HEK293 (cell line): ENCODE measurements around the gene GYS2.

ENCODE experiments used
- CTCF ChIA-PET: fragments of 350-600 bp; formaldehyde crosslinking; extraction: SDS; loops from one replicate; lab custom pipeline; 2021; ENCODE audit warnings: antibody characterized with exemption; lab: Yijun Ruan, JAX
- POLR2A ChIA-PET: fragments of 300-600 bp; formaldehyde crosslinking; extraction: SDS; loops from one replicate; lab custom pipeline; 2020; ENCODE audit warnings: antibody characterized with exemption, inconsistent platforms; lab: Yijun Ruan, JAX
- H3K27ac ChIP-seq: fragments of 200-500 bp; sonication (Bioruptor generic); 2 replicates; pipeline ENCODE4 v1.5.1; 2014; ENCODE audit warnings: low read depth, low read length, control low read depth, inconsistent platforms; ENCODE audit errors: extremely low read depth
- H3K36me3 ChIP-seq, 2 experiments: fragments of 200-500 bp in 1 of 2; sonication (Bioruptor generic) in 1 of 2; 1 replicate in 1 of 2; 2 replicates in 1 of 2; pipeline ENCODE4 v1.5.1; 2014 to 2017; ENCODE audit warnings: inconsistent platforms in 2 of 2, low read length in 2 of 2; ENCODE audit not compliant: control insufficient read depth in 2 of 2, insufficient read depth in 1 of 2
- H3K4me1 ChIP-seq: fragments of 200-500 bp; sonication (Bioruptor generic); 2 replicates; pipeline ENCODE4 v1.5.1; 2014; ENCODE audit warnings: mild to moderate bottlenecking, low read length, inconsistent platforms; ENCODE audit not compliant: control insufficient read depth, insufficient read depth
- H3K4me3 ChIP-seq: 2 replicates; pipeline ENCODE4 v1.5.1; 2011; ENCODE audit warnings: low read depth, mild to moderate bottlenecking, control low read depth, low read length, moderate library complexity
- H3K9me3 ChIP-seq: fragments of 200-500 bp; sonication (Bioruptor generic); 2 replicates; pipeline ENCODE4 v1.5.1; 2014; ENCODE audit warnings: low read depth, low read length, inconsistent platforms; ENCODE audit not compliant: control insufficient read depth, insufficient read depth
- KLF9 ChIP-seq: fragments of 450-650 bp; formaldehyde crosslinking; IDR thresholded peaks from 2 replicates; pipeline ENCODE4 v1.5.1; 2016; ENCODE audit warnings: missing biosample characterization, missing genetic modification characterization, low read depth
- MEIS1 ChIP-seq: sonication (generic); formaldehyde crosslinking; IDR thresholded peaks from 2 replicates; pipeline ENCODE4 v1.8.1; 2022; ENCODE audit warnings: missing genetic modification reagents, mild to moderate bottlenecking, borderline replicate concordance
- OVOL3 ChIP-seq: fragments of 450-650 bp; formaldehyde crosslinking; IDR thresholded peaks from 2 replicates; pipeline ENCODE4 v1.5.1; 2016; ENCODE audit warnings: missing biosample characterization, missing genetic modification characterization
- REPIN1 ChIP-seq: fragments of 450-650 bp; formaldehyde crosslinking; IDR thresholded peaks from 2 replicates; pipeline ENCODE4 v1.5.1; 2017; ENCODE audit warnings: missing biosample characterization, missing genetic modification characterization, low read depth
- SCRT1 ChIP-seq: fragments of 450-650 bp; formaldehyde crosslinking; IDR thresholded peaks from 2 replicates; pipeline ENCODE4 v1.5.1; 2016; ENCODE audit warnings: missing biosample characterization, missing genetic modification characterization, borderline replicate concordance
- SP3 ChIP-seq: fragments of 450-650 bp; formaldehyde crosslinking; IDR thresholded peaks from 2 replicates; pipeline ENCODE4 v1.5.1; 2016; ENCODE audit warnings: missing biosample characterization, missing genetic modification characterization
- ZBTB10 ChIP-seq: fragments of 450-650 bp; formaldehyde crosslinking; IDR thresholded peaks from 2 replicates; pipeline ENCODE4 v1.5.1; 2016; ENCODE audit warnings: missing biosample characterization, missing genetic modification characterization
- ZNF10 ChIP-seq: fragments of 450-650 bp; formaldehyde crosslinking; IDR thresholded peaks from 2 replicates; pipeline ENCODE4 v1.5.1; 2017; ENCODE audit warnings: missing biosample characterization, missing genetic modification characterization
- ZNF112 ChIP-seq: fragments of 450-650 bp; formaldehyde crosslinking; IDR thresholded peaks from 2 replicates; pipeline ENCODE4 v1.5.0; 2017; ENCODE audit warnings: missing biosample characterization, missing genetic modification characterization
- ZNF114 ChIP-seq: fragments of 450-650 bp; formaldehyde crosslinking; IDR thresholded peaks from 2 replicates; pipeline ENCODE4 v1.5.0; 2017; ENCODE audit warnings: missing biosample characterization, missing genetic modification characterization
- ZNF133 ChIP-seq: fragments of 450-650 bp; formaldehyde crosslinking; IDR thresholded peaks from 2 replicates; pipeline ENCODE4 v1.5.1; 2016; ENCODE audit warnings: missing biosample characterization, missing genetic modification characterization
- ZNF146 ChIP-seq: fragments of 450-650 bp; formaldehyde crosslinking; IDR thresholded peaks from 2 replicates; pipeline ENCODE4 v1.5.1; 2016; ENCODE audit warnings: missing biosample characterization, missing genetic modification characterization
- ZNF221 ChIP-seq: fragments of 450-650 bp; formaldehyde crosslinking; IDR thresholded peaks from 2 replicates; pipeline ENCODE4 v1.5.1; 2017; ENCODE audit warnings: missing biosample characterization, missing genetic modification characterization, borderline replicate concordance
- ZNF239 ChIP-seq: fragments of 450-650 bp; formaldehyde crosslinking; IDR thresholded peaks from 2 replicates; pipeline ENCODE4 v1.5.1; 2016; ENCODE audit warnings: missing biosample characterization, missing genetic modification characterization
- ZNF248 ChIP-seq: fragments of 450-650 bp; formaldehyde crosslinking; IDR thresholded peaks from 2 replicates; pipeline ENCODE4 v1.5.1; 2017; ENCODE audit warnings: missing biosample characterization, missing genetic modification characterization
- ZNF292 ChIP-seq: fragments of 450-650 bp; formaldehyde crosslinking; IDR thresholded peaks from 2 replicates; pipeline ENCODE4 v1.5.1; 2016; ENCODE audit warnings: low read depth, missing biosample characterization, missing genetic modification characterization, borderline replicate concordance
- ZNF350 ChIP-seq: fragments of 450-650 bp; formaldehyde crosslinking; IDR thresholded peaks from 2 replicates; pipeline ENCODE4 v1.5.0; 2017; ENCODE audit warnings: missing biosample characterization, mild to moderate bottlenecking, missing genetic modification characterization
- ZNF510 ChIP-seq: fragments of 450-650 bp; formaldehyde crosslinking; IDR thresholded peaks from 2 replicates; pipeline ENCODE4 v1.5.1; 2018; ENCODE audit warnings: mild to moderate bottlenecking, missing genetic modification characterization, missing biosample characterization; ENCODE audit not compliant: insufficient replicate concordance
- ZNF513 ChIP-seq: fragments of 450-650 bp; IDR thresholded peaks from 2 replicates; pipeline ENCODE4 v1.5.1; 2018; ENCODE audit warnings: missing biosample characterization, missing genetic modification characterization
- ZNF514 ChIP-seq: fragments of 450-650 bp; formaldehyde crosslinking; IDR thresholded peaks from 2 replicates; pipeline ENCODE4 v1.5.1; 2016; ENCODE audit warnings: missing biosample characterization, missing genetic modification characterization
- ZNF530 ChIP-seq: fragments of 450-650 bp; formaldehyde crosslinking; IDR thresholded peaks from 2 replicates; pipeline ENCODE4 v1.5.1; 2016; ENCODE audit warnings: low read depth, missing biosample characterization, missing genetic modification characterization
- ZNF558 ChIP-seq: fragments of 450-650 bp; formaldehyde crosslinking; IDR thresholded peaks from 2 replicates; pipeline ENCODE4 v1.5.1; 2016; ENCODE audit warnings: missing biosample characterization, missing genetic modification characterization
- ZNF560 ChIP-seq: fragments of 450-650 bp; formaldehyde crosslinking; IDR thresholded peaks from 2 replicates; pipeline ENCODE4 v1.5.1; 2017; ENCODE audit warnings: missing biosample characterization, missing genetic modification characterization, borderline replicate concordance
- ZNF571 ChIP-seq: fragments of 450-650 bp; formaldehyde crosslinking; IDR thresholded peaks from 2 replicates; pipeline ENCODE4 v1.5.0; 2017; ENCODE audit warnings: missing biosample characterization, missing genetic modification characterization
- ZNF596 ChIP-seq: fragments of 450-650 bp; IDR thresholded peaks from 2 replicates; pipeline ENCODE4 v1.5.0; 2018; ENCODE audit warnings: missing biosample characterization, mild to moderate bottlenecking, missing genetic modification characterization, moderate library complexity
- ZNF623 ChIP-seq: fragments of 450-650 bp; formaldehyde crosslinking; IDR thresholded peaks from 2 replicates; pipeline ENCODE4 v1.5.1; 2016; ENCODE audit warnings: missing biosample characterization, missing genetic modification characterization
- ZNF701 ChIP-seq: fragments of 450-650 bp; formaldehyde crosslinking; IDR thresholded peaks from 2 replicates; pipeline ENCODE4 v1.5.1; 2016; ENCODE audit warnings: missing biosample characterization, missing genetic modification characterization
- ZNF837 ChIP-seq: fragments of 450-650 bp; formaldehyde crosslinking; IDR thresholded peaks from 2 replicates; pipeline ENCODE4 v1.5.1; 2016; ENCODE audit warnings: missing biosample characterization, missing genetic modification characterization

The GYS2 gene

GRCh38 chr12:21618566-21618965, 13.9 kb upstream of the GYS2 start:
- no peaks in the 10 kb centered on the region for H3K36me3 ChIP-seq
- no peak overlapping the region for H3K4me3 ChIP-seq
- H3K4me1 ChIP-seq = no peaks in the 10 kb centered on the region
- TF ChIP-seq ZNF623 (tag by site-specific recombination) (0 out of 2 replicates have a peak, but pooled peaks have one; percentile 24), ZBTB10 (tag by site-specific recombination) (no peak), ZNF350 (tag by site-specific recombination) (no peak)
- TF ChIP-seq, all 188 proteins: peak for 1
- ChIA-PET POLR2A (no interaction called here), CTCF (no interaction called here)
- Histone ChIP-seq H3K9me3 (no peaks in the 10 kb centered on the region; the same call in 1 of the 2 replicates), H3K27ac (no peak overlapping the region)

- Histone ChIP-seq H3K4me1 (no peaks in the 10 kb centered on the region), H3K4me3 (no peak overlapping the region), H3K36me3 (no peaks in the 10 kb centered on the region), H3K9me3 (no peaks in the 10 kb centered on the region; the same call in 1 of the 2 replicates), H3K27ac (no peak overlapping the region)
- no peak for TF ChIP-seq ZNF292 (tag by site-specific recombination)
- no peak for TF ChIP-seq MEIS1 (CRISPR knock-in tag)
- TF ChIP-seq ZNF513 = no peak
- TF ChIP-seq ZNF114 = no peak
- TF ChIP-seq ZNF596 (tag by site-specific recombination) = peak; percentile 68; the same call in 1 of the 2 replicates
- POLR2A ChIA-PET = no interaction called here
- CTCF ChIA-PET = no interaction called here
Measured at GRCh38 chr12:21617030-21617429, 12.4 kb upstream of the GYS2 start.

GRCh38 chr12:21615431-21615830, 10.8 kb upstream of the GYS2 start:
- Histone ChIP-seq H3K4me1 (no peaks in the 10 kb centered on the region), H3K4me3 (no peak overlapping the region), H3K9me3 (no peaks in the 10 kb centered on the region; the same call in 1 of the 2 replicates), H3K27ac (no peak overlapping the region), H3K36me3 (no peaks in the 10 kb centered on the region)
- TF ChIP-seq ZNF510 (tag by site-specific recombination) (no peak), ZNF133 (tag by site-specific recombination) (no peak), ZNF560 (tag by site-specific recombination) (no peak), ZNF114 (no peak), ZNF530 (tag by site-specific recombination) (no peak), ZNF701 (tag by site-specific recombination) (no peak), ZNF558 (tag by site-specific recombination) (no peak)
- ChIA-PET POLR2A (no interaction called here), CTCF (interaction anchor here (0.7 kb wide), 1 partner anchor 24 kb away, joined by 5 read pairs; no protein-coding TSS in a partner anchor)

GRCh38 chr12:21614506-21614905, 9.9 kb upstream of the GYS2 start:
- H3K4me3 ChIP-seq = no peak overlapping the region
- CTCF ChIA-PET = no interaction called here
- H3K4me1 ChIP-seq = no peaks in the 10 kb centered on the region
- H3K36me3 ChIP-seq = no peaks in the 10 kb centered on the region
- H3K9me3 ChIP-seq = no peaks in the 10 kb centered on the region
- POLR2A ChIA-PET = no interaction called here
- H3K27ac ChIP-seq = no peak overlapping the region
- TF ChIP-seq ZNF112 (tag by site-specific recombination) (no peak), ZNF221 (no peak), REPIN1 (tag by site-specific recombination) (no peak), ZNF837 (tag by site-specific recombination) (no peak), OVOL3 (tag by site-specific recombination) (no peak), ZNF514 (no peak), ZNF10 (tag by site-specific recombination) (no peak), SCRT1 (no peak), ZNF248 (no peak), ZNF571 (no peak), ZNF239 (tag by site-specific recombination) (no peak), KLF9 (tag by site-specific recombination) (no peak), ZNF146 (no peak), SP3 (no peak)
